Adrenal gland (tissue), 12 donors: ENCODE data around the gene TRIM16. TPM values are rescaled to one million over a fixed set of nuclear protein-coding genes. Genes with fewer than 3 reads are reported as not detected.
"Not testable (repeated sequence)": the region's sequence is repeated elsewhere in the genome, so short reads cannot be mapped to it uniquely, and the experiment has no call there.

ENCODE experiments used
- DNase-seq, 7 donors: peaks; one replicate each; pipeline ENCODE4 v3.0.0-alpha.2; 2019 to 2020
- H3K27ac ChIP-seq, 5 donors: fragments of 200-600 bp; sonication (generic) in 4 of 5; 1 replicate in 3 of 5; 2 replicates in 2 of 5; pipeline versions ENCODE4 v1.5.1 to v1.8.0; 2016 to 2020; ENCODE audit warnings: mild to moderate bottlenecking in 1 of 5
- H3K27me3 ChIP-seq: fragments of 200-600 bp; 2 replicates; pipeline ENCODE4 v1.8.0; 2021
- H3K36me3 ChIP-seq, 2 donors: fragments of 200-600 bp; replicated peaks in 1 of 2; 1 replicate in 1 of 2; 2 replicates in 1 of 2; pipeline versions ENCODE4 v1.5.1 to v1.8.0; 2018 to 2022
- H3K4me1 ChIP-seq, 2 donors: fragments of 200-600 bp; replicated peaks in 1 of 2; 1 replicate in 1 of 2; 2 replicates in 1 of 2; pipeline versions ENCODE4 v1.5.1 to v1.8.0; 2018 to 2021
- H3K4me3 ChIP-seq, 4 donors: fragments of 200-600 bp; sonication (generic) in 3 of 4; one replicate each; pipeline ENCODE4 v1.5.1; 2016 to 2018
- H3K9me3 ChIP-seq, 3 donors: fragments of 200-600 bp; sonication (generic) in 1 of 3; replicated peaks in 1 of 3; 1 replicate in 2 of 3; 2 replicates in 1 of 3; pipeline versions ENCODE4 v1.5.1 to v1.8.0; 2016 to 2021
- POLR2A ChIP-seq, 2 donors: fragments of 450-650 bp; IDR thresholded peaks; one replicate each; pipeline ENCODE4 v1.6.1; 2017; ENCODE audit warnings: antibody characterized with exemption in 2 of 2, mild to moderate bottlenecking in 2 of 2, moderate library complexity in 1 of 2
- WGBS, 4 donors: extraction: QIAGEN DNeasy Blood & Tissue Kit in 2 of 4; methylation state at CpG; one replicate each; pipeline versions ENCODE4 v1.1.5 to v1.1.7; 2013 to 2017; 5-methylcytosine and 5-hydroxymethylcytosine counted together
- intact Hi-C, 2 donors: fragments of 100-400 bp; cut with DNase I; formaldehyde crosslinking; loops; one replicate each; pipeline versions ENCODE4 v1.14.1 to v1.15.0; 2022 to 2023
- polyA plus RNA-seq, 3 donors: library from polyadenylated mRNA; stranded (reverse); fragments of 200-250 nt in 2 of 3; fragments of 350-450 nt in 1 of 3; fragmentation: Illumina TruSeq in 1 of 3; extraction: RNeasy Lipid Tissue Mini Kit (QIAGEN cat#74804) in 1 of 3; gene quantifications; one replicate each; pipeline ENCODE4 v1.2.3, GENCODE V29; 2013 to 2014
- total RNA-seq, 9 donors: library from RNA; depleted of rRNA in 4 of 9; stranded (reverse); fragments of >200 nt in 4 of 9; fragments of 120-200 nt in 1 of 9; fragmentation: NEBNext Ultra II Directional in 1 of 9; extraction: Animal tissue kit (Norgen Biotek cat#: 25700) in 1 of 9; gene quantifications; one replicate each; pipeline versions ENCODE4 v1.1.0 to v1.2.4, GENCODE V29; 2013 to 2023
- TF ChIP-seq, protein P1 (sequence below), 6 experiments: fragments of 450-650 bp in 4 of 6; fragments of 200-600 bp in 2 of 6; sonication (generic) in 1 of 6; IDR thresholded peaks; 1 replicate in 5 of 6; 2 replicates in 1 of 6; pipeline versions ENCODE4 v1.5.1 to v1.8.0; 2016 to 2021; ENCODE audit warnings: antibody characterized with exemption in 6 of 6, mild to moderate bottlenecking in 2 of 6, moderate library complexity in 1 of 6
- donor health status: healthy with polysubstance abuse.
- donor health status: Bipolar disorder and iron deficiency.
- donor health status: DM: yes; HTN: yes; CAD: no.
- donor health status: DM: no; HTN: no; CAD: no.
- donor health status: DM: no; HTN: no; CAD: no.
- donor health status: DM: yes; HTN: yes; CAD: no.

Gene TRIM16
- total and polyA plus RNA-seq, 12 donors, result 7.1 to 109 (median 45.3) TPM

DNA sequence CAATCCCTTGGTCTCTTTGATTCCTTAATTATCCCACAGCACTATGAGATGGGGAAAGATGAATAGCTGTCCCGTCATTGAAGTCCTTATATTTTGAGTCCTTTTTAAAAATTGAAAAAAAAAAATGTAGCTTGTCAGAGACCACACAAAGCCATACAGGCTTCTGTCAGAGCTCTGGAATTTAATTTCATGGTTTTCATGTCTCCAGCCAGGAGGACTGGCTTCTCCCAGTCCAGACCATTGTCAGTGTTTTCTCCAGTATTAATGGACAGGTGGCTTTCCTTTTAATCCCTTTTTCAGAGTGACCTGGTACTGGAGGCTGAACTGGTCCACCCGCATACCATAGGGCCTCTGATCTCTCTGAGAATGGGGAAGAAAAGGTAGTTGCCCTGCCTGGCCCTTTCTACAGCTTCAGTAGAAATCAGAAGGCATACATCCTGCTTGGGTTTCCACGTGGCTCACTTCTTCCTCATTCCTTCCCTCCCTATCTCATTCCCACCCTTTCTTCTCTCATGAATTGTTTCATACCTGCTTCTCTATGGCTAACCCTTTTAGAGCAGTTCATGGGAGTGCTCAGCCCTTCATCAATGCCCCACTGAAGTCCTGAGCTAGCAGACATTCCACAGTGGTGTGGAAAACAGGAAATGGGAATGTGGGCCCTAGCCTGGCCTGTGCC is 29.1 kb downstream of the TRIM16 start:
- Histone ChIP-seq H3K9me3 (no peaks in the 10 kb centered on the region), H3K27ac (peak overlapping the region in 2 of 5 donors; percentile 52 to 82), H3K27me3 (no peaks in the 10 kb centered on the region), H3K36me3 (no peaks in the 10 kb centered on the region), H3K4me3 (no peak overlapping the region), H3K4me1 (peaks cover 22 to 24% of the 10 kb centered on the region in 2 donors)
- TF ChIP-seq, protein P1, sequence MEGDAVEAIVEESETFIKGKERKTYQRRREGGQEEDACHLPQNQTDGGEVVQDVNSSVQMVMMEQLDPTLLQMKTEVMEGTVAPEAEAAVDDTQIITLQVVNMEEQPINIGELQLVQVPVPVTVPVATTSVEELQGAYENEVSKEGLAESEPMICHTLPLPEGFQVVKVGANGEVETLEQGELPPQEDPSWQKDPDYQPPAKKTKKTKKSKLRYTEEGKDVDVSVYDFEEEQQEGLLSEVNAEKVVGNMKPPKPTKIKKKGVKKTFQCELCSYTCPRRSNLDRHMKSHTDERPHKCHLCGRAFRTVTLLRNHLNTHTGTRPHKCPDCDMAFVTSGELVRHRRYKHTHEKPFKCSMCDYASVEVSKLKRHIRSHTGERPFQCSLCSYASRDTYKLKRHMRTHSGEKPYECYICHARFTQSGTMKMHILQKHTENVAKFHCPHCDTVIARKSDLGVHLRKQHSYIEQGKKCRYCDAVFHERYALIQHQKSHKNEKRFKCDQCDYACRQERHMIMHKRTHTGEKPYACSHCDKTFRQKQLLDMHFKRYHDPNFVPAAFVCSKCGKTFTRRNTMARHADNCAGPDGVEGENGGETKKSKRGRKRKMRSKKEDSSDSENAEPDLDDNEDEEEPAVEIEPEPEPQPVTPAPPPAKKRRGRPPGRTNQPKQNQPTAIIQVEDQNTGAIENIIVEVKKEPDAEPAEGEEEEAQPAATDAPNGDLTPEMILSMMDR (IDR thresholded peaks at IDR 0.05), result no peak
- no peak for TF ChIP-seq POLR2A (IDR thresholded peaks at IDR 0.05)
- DNase-seq, result no peak
- 47 to 63% (median 52%) methylated on average over 3 of the region's 3 CpGs for WGBS, 4 donors
- intact Hi-C loops, result no loop called here

DNA sequence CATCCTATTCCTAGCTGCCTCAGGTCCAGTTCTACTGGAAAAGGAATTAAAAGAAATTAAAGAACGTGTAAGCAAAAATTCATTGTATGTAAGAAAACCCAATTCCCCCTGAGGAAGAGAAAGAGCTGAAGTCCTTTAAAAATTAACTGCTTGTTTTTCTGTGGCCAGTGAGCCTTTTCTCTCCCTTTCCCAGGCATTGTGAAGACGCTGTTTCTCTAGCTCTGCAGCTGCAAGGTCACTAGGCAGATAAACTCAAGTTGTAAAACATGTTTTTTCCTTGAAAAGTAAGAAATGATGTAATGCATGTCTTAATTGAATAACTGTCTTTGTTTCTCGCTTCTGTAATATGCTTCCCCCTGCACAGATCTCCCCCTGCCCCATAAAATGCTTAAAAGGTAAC is 29.7 kb downstream of the TRIM16 start:
- H3K9me3 ChIP-seq, DNase-seq, H3K27me3 ChIP-seq, H3K4me3 ChIP-seq, intact Hi-C loops, H3K36me3 ChIP-seq: not testable (repeated sequence)
- peak overlapping the region; percentile 39 to 82 (median 52) for H3K27ac ChIP-seq
- H3K4me1 ChIP-seq, result peaks cover 29 to 30% of the 10 kb centered on the region in 2 donors
- peak in 1 of 2 donors; percentile 37 for TF ChIP-seq POLR2A (IDR thresholded peaks at IDR 0.05)
- WGBS, 4 donors, result 33 to 43% (median 40%) methylated on average over 3 of the region's 3 CpGs

DNA sequence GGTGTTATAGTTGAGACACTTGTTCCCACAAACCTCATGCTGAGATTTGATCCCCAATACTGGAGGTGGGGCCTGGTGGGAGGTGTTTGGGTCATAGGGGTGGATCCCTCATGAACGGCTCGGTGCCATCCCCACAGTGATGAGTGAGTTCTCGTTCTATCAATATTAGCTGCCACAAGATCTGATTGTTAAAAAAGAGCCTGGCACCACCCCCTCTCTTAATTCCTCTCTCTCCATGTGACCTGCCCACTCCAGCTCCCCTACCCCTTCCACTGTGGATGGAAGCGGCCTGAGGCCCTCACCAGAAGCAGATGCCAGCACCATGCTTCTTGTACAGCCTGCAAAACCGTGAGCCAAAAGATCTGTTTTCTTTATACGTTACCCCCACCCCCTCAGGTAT is 31.2 kb downstream of the TRIM16 start:
- H3K4me1 ChIP-seq, result peaks cover 29 to 30% of the 10 kb centered on the region in 2 donors
- H3K27ac ChIP-seq, result peak overlapping the region in 2 of 5 donors; percentile 74 to 82
- no peak for TF ChIP-seq POLR2A (IDR thresholded peaks at IDR 0.05)
- TF ChIP-seq, protein P1 (IDR thresholded peaks at IDR 0.05), result no peak
- intact Hi-C loops, result no loop called here
- no peak overlapping the region for H3K4me3 ChIP-seq
- H3K36me3 ChIP-seq, result no peaks in the 10 kb centered on the region
- H3K27me3 ChIP-seq, result no peaks in the 10 kb centered on the region
- 84 to 89% (median 87%) methylated on average over 6 of the region's 6 CpGs for WGBS, 4 donors
- DNase-seq, result no peak
- H3K9me3 ChIP-seq, result no peaks in the 10 kb centered on the region

DNA sequence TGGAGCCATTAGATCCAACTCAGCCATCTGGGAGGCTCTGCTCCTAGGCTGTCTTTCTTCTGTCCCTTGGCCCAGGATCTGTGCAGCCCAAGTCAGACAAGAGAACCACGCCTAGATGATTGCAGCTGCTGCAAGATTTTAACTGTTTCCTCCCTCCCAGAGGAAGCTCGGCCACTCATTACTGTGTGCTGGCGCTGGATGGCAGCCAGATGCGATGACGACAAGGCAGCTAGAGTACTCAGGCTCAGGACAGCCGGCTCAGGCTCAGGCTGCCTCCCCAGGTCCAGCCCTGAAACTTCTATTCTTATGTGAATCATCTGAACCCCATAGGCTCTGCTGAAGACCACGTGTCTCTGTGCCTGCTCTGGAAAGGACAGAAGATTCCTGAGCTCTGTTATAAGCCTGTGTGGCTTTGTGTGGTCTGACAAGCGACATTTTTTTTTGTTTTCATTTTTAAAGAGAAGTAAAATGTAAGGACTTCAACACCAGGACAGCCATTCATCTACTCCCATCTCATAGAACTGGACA is 32.5 kb downstream of the TRIM16 start:
- Histone ChIP-seq H3K4me1 (peaks cover 29 to 30% of the 10 kb centered on the region in 2 donors), H3K27ac (peak overlapping the region; percentile 42 to 92 (median 82)), H3K4me3 (peak overlapping the region in 3 of 4 donors; percentile 43 to 53 (median 47)), H3K36me3 (no peaks in the 10 kb centered on the region), H3K27me3 (no peaks in the 10 kb centered on the region), H3K9me3 (no peaks in the 10 kb centered on the region)
- TF ChIP-seq, protein P1 (IDR thresholded peaks at IDR 0.05), result no peak
- TF ChIP-seq POLR2A (IDR thresholded peaks at IDR 0.05), result peak; percentile 63 to 96
- intact Hi-C loops, result no loop called here
- 2 to 7% (median 3%) methylated on average over 3 to 8 of the region's 8 CpGs for WGBS, 4 donors
- peak; percentile 95 to 100 (median 99) for DNase-seq
